AG04449 (cell line): ENCODE results near the gene PRXL2C.
"Not testable (repeated sequence)": the region's sequence is repeated elsewhere in the genome, so short reads cannot be mapped to it uniquely, and the experiment has no call there.

Source experiments
- CTCF ChIA-PET: fragments of 350-600 bp; formaldehyde crosslinking; extraction: SDS; loops from one replicate; lab custom pipeline; 2021; ENCODE audit warnings: antibody characterized with exemption; lab: Yijun Ruan, JAX
- POLR2A ChIA-PET: fragments of 400-600, 350-600 bp; formaldehyde crosslinking; extraction: SDS; loops from one replicate; lab custom pipeline; 2020; ENCODE audit warnings: antibody characterized with exemption, inconsistent platforms; lab: Yijun Ruan, JAX
- DNase-seq: peaks from one replicate; pipeline ENCODE4 v3.0.0-alpha.2; 2010; ENCODE audit warnings: low read depth, low spot score
- H3K4me3 ChIP-seq: 2 replicates; pipeline ENCODE4 v1.5.1; 2011; ENCODE audit warnings: low read depth, mild to moderate bottlenecking, control low read depth, low read length
- CTCF ChIP-seq: IDR thresholded peaks from one replicate; pipeline ENCODE4 v1.5.1; 2011; ENCODE audit warnings: mild to moderate bottlenecking, moderate library complexity, low read length, control low read depth, inconsistent platforms; ENCODE audit not compliant: insufficient read depth; ENCODE audit errors: missing control alignments

PRXL2C gene

GRCh38 chr9:96655198-96655851 lies at the start of gene PRXL2C:
Gene PRXL2C, minus strand, starts transcription at chr9:96655317. Its CDS starts 36 bp downstream, at chr9:96655281.
- TF ChIP-seq CTCF: no peak
- CTCF ChIA-PET: interaction anchor here (1.2 to 5.6 kb wide), 8 partner anchors 8 to 339 kb away, joined by 3 to 23 read pairs (median 6); no protein-coding TSS in a partner anchor
- H3K4me3 ChIP-seq: peak within 1 kb of the TSS; percentile 68
- no peak for DNase-seq
- POLR2A ChIA-PET: interaction anchor here (0.6 kb wide), 1 partner anchor 142 kb away, joined by 3 read pairs; no protein-coding TSS in a partner anchor

GRCh38 chr9:96700721-96701375 lies 45.7 kb upstream of the PRXL2C start:
- H3K4me3 ChIP-seq, DNase-seq, POLR2A ChIA-PET, CTCF ChIA-PET: not testable (repeated sequence)

GRCh38 chr9:96691326-96691725 lies 36.2 kb upstream of the PRXL2C start:
- CTCF ChIA-PET: no interaction called here
- TF ChIP-seq CTCF: no peak
- no peak for DNase-seq
- POLR2A ChIA-PET: no interaction called here
- H3K4me3 ChIP-seq: no peak overlapping the region

- no peak overlapping the region for H3K4me3 ChIP-seq
- TF ChIP-seq CTCF: no peak
- DNase-seq: no peak
- CTCF ChIA-PET: no interaction called here
- POLR2A ChIA-PET: no interaction called here
Observed at GRCh38 chr9:96688745-96689464, 33.8 kb upstream of the PRXL2C start.

GRCh38 chr9:96688187-96688586 lies 33.1 kb upstream of the PRXL2C start:
- ChIA-PET POLR2A (no interaction called here), CTCF (no interaction called here)
- H3K4me3 ChIP-seq: no peak overlapping the region
- TF ChIP-seq CTCF: no peak
- DNase-seq: no peak

GRCh38 chr9:96686638-96687335 lies 31.7 kb upstream of the PRXL2C start:
- ChIA-PET POLR2A (no interaction called here), CTCF (interaction anchor here (1.0 to 1.8 kb wide), 6 partner anchors 10 to 391 kb away, joined by 3 to 7 read pairs (median 4); no protein-coding TSS in a partner anchor)
- DNase-seq: no peak
- peak overlapping the region; percentile 60 for H3K4me3 ChIP-seq
- peak; percentile 59 for TF ChIP-seq CTCF
